ENCODE measurements around the gene RNF212B.
A peak's percentile ranks its signal among the peaks of the same experiment; 100 is the strongest.
"Not testable (repeated sequence)": the region's sequence is repeated elsewhere in the genome, so short reads cannot be mapped to it uniquely, and the experiment has no call there.

The RNF212B gene

GRCh38 chr14:23245282-23245681 is 7.5 kb downstream of the RNF212B start:
- no peak for DNase-seq

DNA sequence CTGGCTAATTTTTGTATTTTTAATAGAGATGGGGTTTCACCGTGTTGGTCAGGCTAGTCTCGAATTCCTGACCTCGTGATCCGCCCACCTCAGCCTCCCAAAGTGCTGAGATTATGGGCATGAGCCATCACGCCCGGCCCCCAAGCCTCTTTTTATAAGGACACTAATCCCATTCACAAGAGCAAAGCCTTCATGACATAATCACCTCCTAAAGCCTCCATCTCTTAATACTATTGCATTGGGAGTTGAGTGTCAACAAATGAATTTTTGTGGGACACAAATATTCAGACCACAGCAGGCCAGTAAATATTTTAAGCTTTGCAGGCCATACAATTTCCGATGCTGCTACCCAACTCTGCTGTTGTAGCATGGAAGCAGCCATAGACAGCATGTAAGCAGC is 10.9 kb downstream of the RNF212B start:
- no peak for DNase-seq

GRCh38 chr14:23249824-23250223 is 12.1 kb downstream of the RNF212B start:
- DNase-seq: no peak

DNA sequence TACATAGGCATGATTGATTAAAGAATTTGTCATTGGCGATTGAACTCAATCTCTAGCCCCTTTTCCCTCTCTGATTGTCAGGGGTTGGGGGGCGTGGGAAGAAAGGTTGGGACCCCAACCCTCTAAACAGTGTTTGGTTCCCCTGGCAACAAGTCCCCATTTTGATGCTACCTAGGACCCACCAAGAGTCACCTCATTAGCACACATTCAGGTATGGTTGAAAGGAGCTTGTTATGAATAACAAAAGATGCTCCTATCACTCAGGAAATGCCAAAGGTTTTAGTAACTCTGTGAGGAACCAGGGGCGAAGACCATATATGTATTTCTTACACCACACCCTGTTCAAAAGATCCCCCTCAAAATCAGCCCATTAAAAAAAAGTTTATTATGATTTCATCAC is 14.3 kb downstream of the RNF212B start:
- no peak for DNase-seq

DNA sequence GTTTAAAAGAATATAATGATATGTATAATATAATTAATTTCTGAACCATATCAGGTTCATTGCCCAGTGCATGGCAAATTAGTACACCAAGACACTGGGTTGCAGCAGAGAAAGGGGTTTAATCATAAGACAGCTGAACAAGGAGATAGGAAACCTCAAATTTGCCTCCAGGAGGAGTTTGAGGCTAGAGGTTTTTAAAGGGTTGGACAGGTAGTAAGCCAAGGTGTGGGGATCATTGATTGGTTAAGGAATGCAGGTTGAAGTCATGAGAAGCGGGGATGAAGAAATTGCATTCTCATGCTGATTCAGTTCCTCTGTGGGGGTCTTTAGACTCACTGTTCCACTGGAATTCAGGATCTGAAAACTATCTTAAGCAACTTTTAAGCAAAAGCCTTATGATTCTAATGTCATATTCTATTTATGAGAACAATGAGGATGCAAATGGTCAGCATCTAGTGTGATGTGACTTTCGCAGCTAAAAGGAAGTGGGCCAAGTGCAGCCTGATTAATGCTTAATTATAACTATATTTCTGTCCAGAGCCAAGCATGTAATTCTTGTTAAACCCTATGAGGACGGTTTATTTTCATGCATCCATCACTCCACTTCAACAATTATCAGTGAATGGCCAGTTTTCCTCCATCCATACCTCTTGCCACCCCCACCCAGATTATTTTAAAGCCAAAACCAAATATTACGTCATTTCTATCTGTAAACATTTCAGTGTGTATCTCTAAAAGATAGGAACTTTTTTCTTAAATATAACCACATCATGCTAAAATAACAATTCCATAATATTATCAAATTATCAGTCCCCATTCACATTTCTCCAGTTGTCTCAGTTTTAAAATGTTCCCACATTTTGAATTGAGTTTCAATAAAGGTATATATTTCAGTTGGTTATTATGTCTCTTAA is 14.9 kb downstream of the RNF212B start:
- DNase-seq: no peak

- no peak for DNase-seq
These were observed 20.5 kb downstream of the RNF212B start for GRCh38 chr14:23258256-23258655.

DNA sequence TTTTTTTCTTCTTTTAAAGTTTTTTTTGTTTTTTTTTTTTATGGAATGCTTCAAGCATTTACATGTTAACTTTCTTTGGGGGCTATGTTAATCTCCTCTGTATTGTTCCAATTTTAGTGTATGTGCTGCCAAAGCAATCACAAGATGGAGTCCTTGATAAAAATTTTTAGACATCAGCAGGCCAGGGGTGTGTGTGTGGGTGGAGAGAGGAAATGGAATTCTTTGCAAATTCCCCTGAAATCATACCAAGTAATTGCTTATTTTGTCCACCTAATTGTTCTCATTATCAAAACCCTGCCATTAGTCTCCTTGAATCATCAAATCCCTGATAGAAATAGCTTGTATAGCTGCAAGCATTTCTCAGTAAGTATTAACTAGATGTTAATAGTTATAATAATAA is 21.7 kb downstream of the RNF212B start:
- no peak for DNase-seq

GRCh38 chr14:23260849-23261248 is 23.1 kb downstream of the RNF212B start:
- DNase-seq: not testable (repeated sequence)

- no peak for DNase-seq
These were observed 31.5 kb downstream of the RNF212B start for GRCh38 chr14:23269193-23269592.

DNA sequence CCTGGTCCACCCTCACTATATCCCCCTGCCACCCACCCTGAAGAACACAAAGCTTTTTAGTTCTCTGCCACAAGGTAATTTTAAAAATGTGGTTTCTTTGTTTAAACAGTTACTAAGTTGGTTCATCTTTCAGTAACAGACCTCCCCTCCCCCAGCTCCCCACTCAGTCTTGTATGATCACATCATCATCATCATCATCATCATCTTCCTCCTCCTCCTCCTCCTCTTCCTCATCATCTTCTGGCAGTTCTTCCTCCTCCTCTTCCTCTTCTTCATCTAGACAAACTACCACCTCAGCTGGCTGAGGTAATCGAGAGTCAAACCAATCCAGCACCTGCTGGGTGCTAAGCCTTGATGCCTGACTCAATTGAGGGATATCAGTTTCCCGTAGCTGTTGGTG is 37.7 kb downstream of the RNF212B start:
- no peak for DNase-seq

DNA sequence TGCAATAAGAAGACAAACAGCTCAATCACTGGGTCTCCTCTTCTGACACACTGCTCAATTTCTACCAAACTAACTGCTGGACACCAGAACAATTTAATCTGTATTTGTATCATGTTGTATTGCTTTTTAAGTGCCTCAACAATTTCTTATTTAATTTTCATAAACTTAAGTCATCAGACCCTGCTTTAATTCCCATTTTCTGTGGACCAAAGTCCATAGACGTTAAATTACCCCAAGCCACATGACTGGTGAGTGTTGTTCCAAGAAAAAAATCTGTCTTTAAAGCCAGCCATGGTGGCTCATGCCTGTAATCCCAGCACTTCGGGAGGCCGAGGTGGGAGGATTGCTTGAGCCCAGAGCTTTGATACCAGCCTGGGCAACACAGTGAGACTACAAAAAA is 39.5 kb downstream of the RNF212B start:
- DNase-seq: no peak

GRCh38 chr14:23277928-23278327 is 40.2 kb downstream of the RNF212B start:
- not testable (repeated sequence) for DNase-seq

DNA sequence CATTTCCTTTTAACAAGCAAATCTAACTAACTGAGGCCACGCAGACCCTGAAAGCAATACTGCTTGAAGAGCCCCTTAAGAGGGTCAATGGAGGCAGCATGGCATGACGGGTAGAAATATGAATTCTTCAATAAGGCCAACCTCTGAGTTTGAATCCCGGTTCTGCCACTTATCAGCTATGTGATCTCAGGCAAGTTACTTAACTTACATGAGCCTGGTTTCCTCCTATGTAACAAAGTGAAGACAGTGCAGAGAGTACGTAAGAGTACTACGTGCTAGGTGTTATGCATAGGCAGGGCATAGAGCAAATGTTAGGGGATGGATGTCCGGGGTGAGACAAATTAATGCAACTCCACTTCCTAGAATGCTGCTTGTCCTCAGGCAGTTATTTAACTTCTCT is 43.5 kb downstream of the RNF212B start:
- no peak for DNase-seq

DNA sequence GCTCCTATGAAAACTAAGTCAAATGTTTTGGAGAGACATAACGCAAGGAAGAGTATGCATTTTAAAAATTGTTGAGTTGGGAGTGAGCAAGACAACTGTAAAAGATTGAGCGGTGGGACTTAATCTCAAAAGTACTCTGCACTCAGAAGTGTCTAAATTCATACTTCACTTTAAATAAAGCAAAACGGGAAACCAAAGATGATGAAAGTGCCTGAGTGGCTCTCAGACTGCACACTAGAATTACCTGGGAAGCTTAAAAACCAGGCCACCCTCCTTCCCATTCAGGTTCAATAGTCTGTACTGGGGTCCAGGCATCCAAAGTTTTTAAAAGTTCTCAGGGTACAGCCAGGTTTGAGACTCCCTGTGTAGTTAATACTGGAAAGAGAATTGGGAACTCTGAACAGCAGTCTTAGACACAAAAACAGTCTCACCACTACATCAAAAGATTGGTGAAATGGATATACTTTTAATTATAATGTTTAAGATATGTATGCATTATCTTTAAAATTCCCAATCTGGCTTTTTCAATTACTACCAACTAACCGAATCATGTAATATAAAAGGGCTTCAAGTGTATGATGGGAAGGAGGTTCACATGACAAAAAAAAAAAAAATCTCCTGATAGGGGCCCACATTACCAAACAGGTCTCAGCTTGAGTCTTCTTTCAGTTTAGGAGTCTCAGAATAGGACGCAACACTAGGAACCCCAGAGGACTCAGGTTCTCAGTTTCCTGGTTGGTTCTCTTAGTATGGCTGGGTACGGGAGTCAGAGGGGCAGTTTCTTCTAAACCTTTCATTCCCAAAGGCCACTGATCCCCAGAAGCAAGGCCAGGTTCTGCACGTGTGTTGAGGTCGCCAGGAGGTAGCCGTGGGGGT is 47.2 kb downstream of the RNF212B start:
- peak; percentile 25 for DNase-seq

GRCh38 chr14:23285530-23286019 is 47.8 kb downstream of the RNF212B start:
- DNase-seq: no peak

- peak; percentile 97 for DNase-seq
These were observed 48.5 kb downstream of the RNF212B start, which contains the start of gene HOMEZ for GRCh38 chr14:23286020-23286901. Gene HOMEZ (minus strand): TSS chr14:23286132. CDS start chr14:23285952, 180 bp downstream.

GRCh38 chr14:23286902-23287479 is 49.3 kb downstream of the RNF212B start:
- DNase-seq: no peak

GRCh38 chr14:23294734-23295561 is 57.2 kb downstream of the RNF212B start:
- DNase-seq: peak; percentile 74

DNA sequence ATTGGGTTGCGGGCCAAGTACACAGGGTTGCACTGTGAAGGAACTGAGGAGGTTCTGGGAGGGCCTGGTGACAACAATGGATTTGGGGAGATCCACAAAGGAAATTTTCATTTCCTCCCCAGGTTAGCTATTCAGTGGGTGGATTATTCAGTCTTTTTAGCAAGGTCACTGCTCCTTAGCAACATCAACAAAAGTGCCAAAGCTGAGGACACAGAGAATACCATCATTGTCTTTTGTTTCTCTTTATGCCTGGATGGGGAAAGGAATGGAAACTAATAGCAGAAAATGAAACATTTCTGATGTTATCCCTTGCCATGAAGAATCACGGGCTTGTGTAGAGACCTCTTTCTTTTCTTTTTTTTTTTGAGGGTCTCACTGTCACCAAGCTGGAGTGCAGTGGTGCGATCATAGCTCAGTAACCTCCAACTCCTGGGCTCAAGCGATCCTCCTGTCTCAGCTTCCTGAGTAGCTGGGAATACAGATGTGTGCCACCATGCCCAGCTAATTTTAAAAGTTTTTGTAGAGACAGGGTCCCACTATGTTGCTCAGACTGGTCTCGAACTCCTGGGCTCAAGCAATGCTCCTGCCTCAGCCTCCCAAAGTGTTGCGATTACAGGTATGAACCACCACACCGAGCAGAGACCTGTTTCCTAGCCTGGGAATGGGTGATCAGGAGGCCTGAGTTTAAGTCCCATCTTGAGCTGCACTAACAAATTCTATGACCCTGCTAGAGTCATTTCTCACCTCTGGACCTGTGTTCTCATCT is 58.5 kb downstream of the RNF212B start:
- no peak for DNase-seq

DNA sequence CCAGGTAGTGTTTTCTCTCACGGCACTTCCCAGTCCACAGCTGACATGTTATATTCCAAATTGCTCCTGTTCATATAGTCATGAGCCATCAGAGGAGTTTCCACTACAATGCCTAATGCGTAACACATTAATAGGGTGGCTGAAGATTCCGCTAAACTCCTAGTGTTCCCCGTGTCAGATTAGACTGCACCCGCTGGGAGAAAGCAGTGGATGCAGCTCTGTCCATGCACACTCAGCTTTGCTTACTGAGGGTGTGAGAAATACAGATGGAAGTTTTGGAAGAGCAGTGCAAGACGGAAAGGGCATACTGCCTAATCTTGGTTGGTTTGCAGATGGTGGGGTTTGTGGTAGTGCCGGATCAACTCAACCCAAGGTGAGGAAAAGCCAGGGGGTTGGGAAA is 59.4 kb downstream of the RNF212B start:
- DNase-seq: no peak
